CD4-positive, alpha-beta T cell treated with Interleukin-15 for 4 hours (primary cell): Measurements from ENCODE around the gene TNS1.

ENCODE experiments used
- DNase-seq: peaks from one replicate; pipeline ENCODE4 v3.0.0-alpha.2; 2020; ENCODE audit warnings: low spot score

The TNS1 gene

DNA sequence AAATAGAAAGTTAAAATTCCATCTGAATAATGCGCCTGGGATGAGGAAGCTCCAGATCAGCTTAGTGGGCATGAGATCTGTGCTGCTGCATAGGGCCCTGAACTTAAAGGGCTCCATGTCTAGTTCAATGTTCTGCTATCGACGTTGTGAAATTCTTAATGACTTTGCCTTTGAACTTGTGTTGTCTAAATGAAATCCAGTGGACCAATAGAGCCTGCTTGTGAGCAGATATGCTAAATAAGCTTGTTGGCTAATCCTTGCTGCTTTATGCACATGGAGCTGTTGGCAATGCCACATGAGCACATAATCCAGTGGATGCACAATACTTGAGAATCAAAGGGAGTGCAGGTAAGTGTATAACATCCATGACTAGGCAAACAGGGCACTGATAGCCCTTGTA, 228.6 kb downstream of the TNS1 start:
- no peak for DNase-seq

DNA sequence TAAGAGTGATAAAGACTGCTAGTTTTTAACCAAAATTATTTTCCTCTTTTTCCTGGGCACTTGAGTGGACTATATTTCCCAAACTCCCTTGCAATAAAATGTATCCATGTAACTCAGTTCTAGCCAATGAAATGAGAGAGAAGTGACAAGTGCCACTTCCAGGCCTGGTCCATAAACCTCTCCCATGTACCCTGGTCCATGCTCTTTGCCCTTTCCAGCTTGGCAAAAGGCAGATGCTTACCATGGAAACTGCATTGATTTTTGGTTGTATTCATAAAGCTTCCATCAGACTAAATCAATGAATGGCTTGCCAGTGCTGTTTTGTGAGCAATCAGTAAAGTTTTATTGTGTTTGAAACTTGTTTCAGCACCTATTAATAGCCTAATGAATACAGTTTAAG, 229.3 kb downstream of the TNS1 start:
- no peak for DNase-seq

DNA sequence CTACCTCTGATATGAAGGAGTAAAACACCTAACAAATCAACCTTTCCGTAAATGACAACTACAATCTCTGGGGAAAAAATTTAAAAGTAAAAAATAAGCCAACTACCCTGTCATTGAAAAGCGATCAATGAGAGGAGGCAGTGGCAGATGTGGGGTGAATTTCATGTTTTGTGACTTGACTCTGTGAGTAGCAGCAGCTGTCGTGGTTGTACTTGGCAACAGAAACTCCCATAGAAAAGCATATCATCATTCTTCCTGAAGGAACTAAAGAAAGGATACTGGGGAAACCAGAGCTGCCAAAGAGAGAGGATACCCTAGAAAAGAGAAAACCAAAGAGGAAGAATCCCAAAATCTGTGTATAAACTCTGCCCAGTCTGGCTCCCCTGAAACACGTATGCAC, 236.4 kb downstream of the TNS1 start:
- no peak for DNase-seq

GRCh38 chr2:217761645-217762277, 241.0 kb downstream of the TNS1 start:
- no peak for DNase-seq

DNA sequence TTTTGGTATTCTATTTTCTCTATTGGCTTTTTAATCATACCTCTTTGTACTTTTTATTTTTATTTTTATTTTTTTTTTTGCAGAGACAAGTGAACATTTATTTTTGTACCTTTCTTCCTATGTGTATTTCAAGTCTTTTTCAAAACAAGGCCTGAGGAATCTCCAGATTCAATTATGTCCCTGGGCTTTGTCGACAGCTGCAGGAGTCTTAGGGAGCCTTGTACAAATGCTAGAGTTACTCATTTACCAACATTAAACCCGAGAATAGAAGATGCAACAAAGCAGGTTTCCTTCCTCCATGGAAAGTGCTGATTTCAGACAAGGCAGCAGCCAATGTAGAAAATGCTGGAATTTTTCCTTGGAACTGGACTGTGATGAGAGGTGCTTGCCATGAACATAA, 242.8 kb downstream of the TNS1 start:
- no peak for DNase-seq

GRCh38 chr2:217757108-217757463, 245.7 kb downstream of the TNS1 start:
- no peak for DNase-seq

DNA sequence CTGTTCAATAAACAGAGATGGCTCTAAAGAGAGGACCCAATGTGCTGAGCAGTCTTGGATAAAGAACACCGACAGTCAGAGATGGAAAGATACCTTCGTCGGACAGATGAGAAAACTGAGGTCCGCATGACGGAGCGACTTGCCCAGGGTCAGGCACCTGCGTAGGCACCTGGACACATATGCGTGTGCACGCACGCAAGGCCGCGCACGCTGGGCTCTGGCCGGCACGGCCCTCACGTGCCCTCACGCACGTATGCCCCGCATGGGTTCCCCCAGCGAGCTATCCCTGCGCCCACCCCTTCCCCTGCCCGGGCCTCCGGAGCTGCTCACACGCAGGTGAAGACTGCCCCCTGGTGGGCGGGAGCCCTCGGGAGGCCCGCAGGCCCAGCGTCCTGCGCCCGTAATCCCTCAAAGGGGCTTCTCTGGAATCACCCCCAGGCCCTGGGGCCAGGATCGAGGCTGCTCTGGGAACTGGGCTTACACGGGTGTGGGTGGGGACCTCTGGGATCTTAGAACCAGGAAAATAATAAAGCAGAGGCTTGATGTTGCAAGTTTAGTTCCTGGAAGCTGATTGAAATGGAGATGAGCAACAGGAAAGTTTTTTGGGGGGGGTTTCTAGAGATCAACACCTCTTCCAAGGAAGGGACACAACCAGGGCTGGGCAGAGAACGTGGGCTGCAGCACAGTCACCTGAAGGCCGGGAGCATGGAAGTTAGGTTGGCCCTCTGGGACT, 246.3 kb downstream of the TNS1 start:
- peak; percentile 47 for DNase-seq

GRCh38 chr2:217755027-217755745, 247.6 kb downstream of the TNS1 start:
- DNase-seq: no peak

- DNase-seq: no peak
Measured at GRCh38 chr2:217753460-217754200, 249.2 kb downstream of the TNS1 start.

GRCh38 chr2:217752714-217753459, 249.9 kb downstream of the TNS1 start:
- DNase-seq: no peak

DNA sequence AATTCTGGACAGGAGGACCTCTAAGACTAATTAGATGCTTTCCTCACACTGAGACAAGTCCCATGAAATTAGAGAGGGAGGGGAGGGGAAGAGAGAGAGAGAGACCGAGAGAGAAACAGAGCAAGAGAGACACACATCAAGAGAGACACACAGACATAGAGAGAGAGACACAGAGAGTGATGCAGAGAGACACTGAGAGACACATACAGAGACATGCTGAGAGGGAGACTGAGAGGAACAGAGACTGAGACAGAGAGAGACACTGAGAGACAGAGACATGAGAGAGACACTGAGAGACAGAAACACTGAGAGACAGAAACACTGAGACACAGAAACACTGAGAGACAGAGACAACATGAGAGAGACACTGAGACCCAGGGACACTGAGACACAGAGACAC, 250.8 kb downstream of the TNS1 start:
- no peak for DNase-seq

GRCh38 chr2:217751192-217751591, 251.6 kb downstream of the TNS1 start:
- no peak for DNase-seq
